ENCODE data around the gene DEF6. TPM values are rescaled to one million over a fixed set of nuclear protein-coding genes. Genes with fewer than 3 reads are reported as not detected.

DEF6 gene
- total and polyA plus RNA-seq, 4 donors = 1.0 to 6.3 (median 2.5) TPM

DNA sequence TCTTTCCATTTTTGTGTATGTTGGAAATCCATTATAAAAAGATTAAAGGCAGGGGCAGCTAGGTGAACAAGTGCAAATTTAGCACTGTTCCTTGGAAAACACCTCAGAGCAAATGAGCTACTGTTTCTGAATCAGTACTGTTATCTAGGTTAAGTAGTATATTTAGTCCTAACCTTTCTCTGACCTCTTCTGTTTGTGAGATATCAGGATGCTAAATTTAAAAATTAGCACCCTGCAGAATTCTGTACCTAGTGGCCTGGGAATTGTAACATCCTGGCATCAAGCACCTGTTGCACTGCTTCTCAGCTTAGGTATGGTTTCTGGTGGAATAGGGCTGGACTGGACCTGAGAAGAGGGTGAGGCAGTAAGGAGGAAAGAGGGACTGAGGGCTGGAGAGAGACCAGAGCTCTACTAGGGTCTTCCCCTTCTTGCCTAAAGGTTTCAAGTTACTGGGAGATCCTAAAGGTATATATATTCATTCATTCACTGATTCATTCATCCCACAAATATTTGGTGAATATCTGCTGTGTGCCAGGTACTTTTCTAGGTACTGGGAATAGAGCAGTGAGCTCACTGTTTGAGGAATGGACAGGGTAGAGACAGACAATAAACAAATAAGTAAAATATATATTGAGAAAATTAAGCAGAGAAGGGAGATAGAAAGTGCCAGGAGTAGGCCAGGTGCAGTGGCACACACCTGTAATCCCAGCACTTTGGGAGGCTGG, 32.9 kb upstream of the DEF6 start:
- no peak for TF ChIP-seq TAF1 (conservative IDR thresholded peaks at IDR 0.05)
- TF ChIP-seq, protein P1, sequence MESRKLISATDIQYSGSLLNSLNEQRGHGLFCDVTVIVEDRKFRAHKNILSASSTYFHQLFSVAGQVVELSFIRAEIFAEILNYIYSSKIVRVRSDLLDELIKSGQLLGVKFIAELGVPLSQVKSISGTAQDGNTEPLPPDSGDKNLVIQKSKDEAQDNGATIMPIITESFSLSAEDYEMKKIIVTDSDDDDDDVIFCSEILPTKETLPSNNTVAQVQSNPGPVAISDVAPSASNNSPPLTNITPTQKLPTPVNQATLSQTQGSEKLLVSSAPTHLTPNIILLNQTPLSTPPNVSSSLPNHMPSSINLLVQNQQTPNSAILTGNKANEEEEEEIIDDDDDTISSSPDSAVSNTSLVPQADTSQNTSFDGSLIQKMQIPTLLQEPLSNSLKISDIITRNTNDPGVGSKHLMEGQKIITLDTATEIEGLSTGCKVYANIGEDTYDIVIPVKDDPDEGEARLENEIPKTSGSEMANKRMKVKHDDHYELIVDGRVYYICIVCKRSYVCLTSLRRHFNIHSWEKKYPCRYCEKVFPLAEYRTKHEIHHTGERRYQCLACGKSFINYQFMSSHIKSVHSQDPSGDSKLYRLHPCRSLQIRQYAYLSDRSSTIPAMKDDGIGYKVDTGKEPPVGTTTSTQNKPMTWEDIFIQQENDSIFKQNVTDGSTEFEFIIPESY (IDR thresholded peaks at IDR 0.05) = no peak
- no peak for TF ChIP-seq ATF3 (IDR thresholded peaks at IDR 0.05)
- TF ChIP-seq, protein P2, sequence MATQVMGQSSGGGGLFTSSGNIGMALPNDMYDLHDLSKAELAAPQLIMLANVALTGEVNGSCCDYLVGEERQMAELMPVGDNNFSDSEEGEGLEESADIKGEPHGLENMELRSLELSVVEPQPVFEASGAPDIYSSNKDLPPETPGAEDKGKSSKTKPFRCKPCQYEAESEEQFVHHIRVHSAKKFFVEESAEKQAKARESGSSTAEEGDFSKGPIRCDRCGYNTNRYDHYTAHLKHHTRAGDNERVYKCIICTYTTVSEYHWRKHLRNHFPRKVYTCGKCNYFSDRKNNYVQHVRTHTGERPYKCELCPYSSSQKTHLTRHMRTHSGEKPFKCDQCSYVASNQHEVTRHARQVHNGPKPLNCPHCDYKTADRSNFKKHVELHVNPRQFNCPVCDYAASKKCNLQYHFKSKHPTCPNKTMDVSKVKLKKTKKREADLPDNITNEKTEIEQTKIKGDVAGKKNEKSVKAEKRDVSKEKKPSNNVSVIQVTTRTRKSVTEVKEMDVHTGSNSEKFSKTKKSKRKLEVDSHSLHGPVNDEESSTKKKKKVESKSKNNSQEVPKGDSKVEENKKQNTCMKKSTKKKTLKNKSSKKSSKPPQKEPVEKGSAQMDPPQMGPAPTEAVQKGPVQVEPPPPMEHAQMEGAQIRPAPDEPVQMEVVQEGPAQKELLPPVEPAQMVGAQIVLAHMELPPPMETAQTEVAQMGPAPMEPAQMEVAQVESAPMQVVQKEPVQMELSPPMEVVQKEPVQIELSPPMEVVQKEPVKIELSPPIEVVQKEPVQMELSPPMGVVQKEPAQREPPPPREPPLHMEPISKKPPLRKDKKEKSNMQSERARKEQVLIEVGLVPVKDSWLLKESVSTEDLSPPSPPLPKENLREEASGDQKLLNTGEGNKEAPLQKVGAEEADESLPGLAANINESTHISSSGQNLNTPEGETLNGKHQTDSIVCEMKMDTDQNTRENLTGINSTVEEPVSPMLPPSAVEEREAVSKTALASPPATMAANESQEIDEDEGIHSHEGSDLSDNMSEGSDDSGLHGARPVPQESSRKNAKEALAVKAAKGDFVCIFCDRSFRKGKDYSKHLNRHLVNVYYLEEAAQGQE (IDR thresholded peaks at IDR 0.05) = no peak
- no peak for TF ChIP-seq FOXA2 (IDR thresholded peaks at IDR 0.05)
- TF ChIP-seq EGR1 (IDR thresholded peaks at IDR 0.05; ENCODE audit: low read depth in 2 of 2) = no peak
- no peak for TF ChIP-seq SP1 (IDR thresholded peaks at IDR 0.05)
- no peak for TF ChIP-seq YY1 (IDR thresholded peaks at IDR 0.05)
- TF ChIP-seq, protein P3, sequence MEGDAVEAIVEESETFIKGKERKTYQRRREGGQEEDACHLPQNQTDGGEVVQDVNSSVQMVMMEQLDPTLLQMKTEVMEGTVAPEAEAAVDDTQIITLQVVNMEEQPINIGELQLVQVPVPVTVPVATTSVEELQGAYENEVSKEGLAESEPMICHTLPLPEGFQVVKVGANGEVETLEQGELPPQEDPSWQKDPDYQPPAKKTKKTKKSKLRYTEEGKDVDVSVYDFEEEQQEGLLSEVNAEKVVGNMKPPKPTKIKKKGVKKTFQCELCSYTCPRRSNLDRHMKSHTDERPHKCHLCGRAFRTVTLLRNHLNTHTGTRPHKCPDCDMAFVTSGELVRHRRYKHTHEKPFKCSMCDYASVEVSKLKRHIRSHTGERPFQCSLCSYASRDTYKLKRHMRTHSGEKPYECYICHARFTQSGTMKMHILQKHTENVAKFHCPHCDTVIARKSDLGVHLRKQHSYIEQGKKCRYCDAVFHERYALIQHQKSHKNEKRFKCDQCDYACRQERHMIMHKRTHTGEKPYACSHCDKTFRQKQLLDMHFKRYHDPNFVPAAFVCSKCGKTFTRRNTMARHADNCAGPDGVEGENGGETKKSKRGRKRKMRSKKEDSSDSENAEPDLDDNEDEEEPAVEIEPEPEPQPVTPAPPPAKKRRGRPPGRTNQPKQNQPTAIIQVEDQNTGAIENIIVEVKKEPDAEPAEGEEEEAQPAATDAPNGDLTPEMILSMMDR (IDR thresholded peaks at IDR 0.05; ENCODE audit: low read depth, low read length, missing input control) = no peak
- TF ChIP-seq GABPA (IDR thresholded peaks at IDR 0.05 in 1 of 2, conservative IDR thresholded peaks at IDR 0.05 in 1 of 2) = no peak
- no peak for TF ChIP-seq RXRA (IDR thresholded peaks at IDR 0.05)
- TF ChIP-seq JUND (IDR thresholded peaks at IDR 0.05) = no peak
- no peak for TF ChIP-seq FOXA1 (IDR thresholded peaks at IDR 0.05)
- no peak for TF ChIP-seq RAD21 (IDR thresholded peaks at IDR 0.05)
- TF ChIP-seq HNF4G (IDR thresholded peaks at IDR 0.05) = no peak
- TF ChIP-seq, protein P4, sequence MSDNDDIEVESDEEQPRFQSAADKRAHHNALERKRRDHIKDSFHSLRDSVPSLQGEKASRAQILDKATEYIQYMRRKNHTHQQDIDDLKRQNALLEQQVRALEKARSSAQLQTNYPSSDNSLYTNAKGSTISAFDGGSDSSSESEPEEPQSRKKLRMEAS (IDR thresholded peaks at IDR 0.05) = no peak
- TF ChIP-seq HNF4A (conservative IDR thresholded peaks at IDR 0.05) = no peak
- TF ChIP-seq NR2F2 (IDR thresholded peaks at IDR 0.05) = no peak
- Histone ChIP-seq H3K27me3 (ENCODE audit: control insufficient read depth in 4 of 4, insufficient read depth in 4 of 4, low read length in 3 of 4) (no peaks in the 10 kb centered on the region), H3K9me3 (ENCODE audit: control insufficient read depth in 4 of 4, low read length in 3 of 4) (no peaks in the 10 kb centered on the region), H3K4me3 (ENCODE audit: low read depth in 1 of 3, low read length in 3 of 3) (no peak overlapping the region), H3K9ac (ENCODE audit: low read depth in 1 of 2, low read length in 2 of 2) (no peak overlapping the region), H3K4me1 (ENCODE audit: control insufficient read depth in 4 of 4, insufficient read depth in 4 of 4, low read length in 3 of 4) (peaks cover 0 to 9% (median 6%) of the 10 kb centered on the region in 4 donors), H3K36me3 (ENCODE audit: control insufficient read depth in 4 of 4, insufficient read depth in 3 of 4, low read depth in 1 of 4, low read length in 3 of 4) (peaks cover 0 to 2% (median 0%) of the 10 kb centered on the region in 4 donors), H3K27ac (ENCODE audit: low read depth in 1 of 2, low read length in 2 of 2) (no peak overlapping the region)
- no peak for DNase-seq (ENCODE audit: low spot score)

Data from liver (tissue), 9 donors.